NCI-H446 (cell line): ENCODE data around the gene ARHGAP31.

Experiments
- DNase-seq, 2 experiments: peaks; one replicate each; lab custom pipeline; 2025; lab: John Stamatoyannopoulos, UW

Gene ARHGAP31

GRCh38 chr3:119382134-119382533, 88.0 kb downstream of the ARHGAP31 start:
- DNase-seq, result no peak

- DNase-seq, result peak in 1 of 2 experiments; percentile 3
Observed at GRCh38 chr3:119388577-119388976, 94.4 kb downstream of the ARHGAP31 start.

- no peak for DNase-seq
Observed at GRCh38 chr3:119395923-119396358, 101.8 kb downstream of the ARHGAP31 start.

GRCh38 chr3:119396870-119397269, 102.7 kb downstream of the ARHGAP31 start:
- DNase-seq, result no peak

GRCh38 chr3:119400466-119400865, 106.3 kb downstream of the ARHGAP31 start:
- no peak for DNase-seq

- DNase-seq, result no peak
Observed at GRCh38 chr3:119401069-119401468, 106.9 kb downstream of the ARHGAP31 start.

- no peak for DNase-seq
Observed at GRCh38 chr3:119401503-119402440, 107.6 kb downstream of the ARHGAP31 start.

- no peak for DNase-seq
Observed at GRCh38 chr3:119402791-119403190, 108.6 kb downstream of the ARHGAP31 start.

GRCh38 chr3:119403201-119403600, 109.0 kb downstream of the ARHGAP31 start:
- DNase-seq, result no peak

- DNase-seq, result no peak
Observed at GRCh38 chr3:119405315-119405714, 111.1 kb downstream of the ARHGAP31 start.

- DNase-seq, result no peak
Observed at GRCh38 chr3:119408243-119408950, 114.2 kb downstream of the ARHGAP31 start.

- no peak for DNase-seq
Observed at GRCh38 chr3:119409844-119410243, 115.7 kb downstream of the ARHGAP31 start.

GRCh38 chr3:119413603-119414280, 119.6 kb downstream of the ARHGAP31 start:
- no peak for DNase-seq

- no peak for DNase-seq
Observed at GRCh38 chr3:119416873-119417272, 122.7 kb downstream of the ARHGAP31 start.

GRCh38 chr3:119417771-119418512, 123.8 kb downstream of the ARHGAP31 start:
- no peak for DNase-seq

- DNase-seq, result no peak
Observed at GRCh38 chr3:119418641-119419040, 124.5 kb downstream of the ARHGAP31 start.

- no peak for DNase-seq
Observed at GRCh38 chr3:119420196-119420595, 126.0 kb downstream of the ARHGAP31 start.

GRCh38 chr3:119427669-119428068, 133.5 kb downstream of the ARHGAP31 start:
- DNase-seq, result no peak

GRCh38 chr3:119428538-119428937, 134.4 kb downstream of the ARHGAP31 start:
- DNase-seq, result no peak

GRCh38 chr3:119433613-119434325, 139.6 kb downstream of the ARHGAP31 start:
- no peak for DNase-seq

GRCh38 chr3:119434703-119435102, 140.5 kb downstream of the ARHGAP31 start:
- no peak for DNase-seq
